GM19328 (cell line): Measurements from ENCODE around the gene SYN1.
A peak's percentile ranks its signal among the peaks of the same experiment; 100 is the strongest.
"Not testable (repeated sequence)": the region's sequence is repeated elsewhere in the genome, so short reads cannot be mapped to it uniquely, and the experiment has no call there.

ENCODE experiments used
- ATAC-seq: cut with Tn5 transposase; IDR thresholded peaks from one replicate; pipeline ENCODE4 v1.9.1; 2021; ENCODE audit warnings: mild to moderate bottlenecking, moderate library complexity; ENCODE audit not compliant: unreplicated experiment

SYN1 gene

GRCh38 chrX:47619486-47620302 is at the start of gene SYN1:
TSS of gene SYN1 (minus strand) at chrX:47619857. CDS start at chrX:47619728, 129 bp downstream.
- peak; percentile 63 for ATAC-seq

DNA sequence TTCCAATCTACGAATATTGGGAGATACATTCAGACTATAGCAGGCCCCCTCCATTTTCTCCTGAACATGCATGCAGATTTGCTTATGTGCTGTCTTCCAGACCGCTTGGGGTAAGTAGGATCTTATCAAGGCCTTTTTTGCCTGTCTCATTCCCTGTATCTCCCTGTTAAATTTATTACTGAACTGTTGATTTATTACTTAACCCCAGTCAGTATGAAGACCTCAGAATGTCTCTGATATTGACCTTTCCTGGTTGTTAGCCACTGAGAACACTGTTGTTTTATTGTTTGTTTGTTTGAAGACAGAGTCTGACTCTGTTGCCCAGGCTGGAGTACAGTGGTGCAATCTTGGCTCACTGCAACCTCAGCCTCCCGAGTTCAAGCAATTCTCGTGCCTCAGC is 46.1 kb upstream of the SYN1 start:
- ATAC-seq, result not testable (repeated sequence)

DNA sequence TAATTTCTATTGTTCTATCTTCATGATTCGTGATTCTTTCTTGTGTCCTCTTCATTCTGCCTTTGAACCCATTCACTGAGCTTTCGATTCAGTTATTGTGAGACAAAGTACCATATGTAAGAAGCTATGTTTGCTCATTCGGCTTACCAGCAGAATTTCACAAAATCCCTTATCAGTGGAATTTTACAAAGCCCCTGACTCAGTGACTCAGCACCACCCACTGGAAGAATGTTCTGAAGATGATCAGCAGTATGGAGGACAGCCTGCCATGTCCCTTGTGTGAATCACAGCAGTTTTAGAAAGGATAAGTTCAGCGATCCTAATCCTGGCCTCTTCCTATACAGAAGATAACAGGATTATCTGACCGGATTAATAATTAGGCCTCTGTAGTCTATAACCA is 45.1 kb upstream of the SYN1 start:
- ATAC-seq, result no peak

GRCh38 chrX:47662144-47662657 is 42.5 kb upstream of the SYN1 start:
- ATAC-seq, result no peak

GRCh38 chrX:47661539-47661938 is 41.9 kb upstream of the SYN1 start:
- ATAC-seq, result no peak

DNA sequence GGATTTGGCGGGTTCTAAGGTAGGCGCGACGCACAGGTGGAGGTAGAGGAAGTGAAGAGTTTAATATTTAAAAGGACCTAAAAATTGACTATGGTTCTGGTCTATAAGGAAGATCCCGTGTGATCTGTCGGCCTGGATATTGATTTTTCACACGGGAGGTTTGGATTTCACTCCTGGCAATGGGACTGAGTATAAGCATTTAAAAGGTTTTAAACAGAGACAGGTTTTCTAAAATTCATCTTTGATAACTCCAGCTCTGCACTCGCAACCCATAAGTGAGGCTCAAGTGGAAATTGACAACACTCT is 39.7 kb upstream of the SYN1 start:
- ATAC-seq, result no peak

DNA sequence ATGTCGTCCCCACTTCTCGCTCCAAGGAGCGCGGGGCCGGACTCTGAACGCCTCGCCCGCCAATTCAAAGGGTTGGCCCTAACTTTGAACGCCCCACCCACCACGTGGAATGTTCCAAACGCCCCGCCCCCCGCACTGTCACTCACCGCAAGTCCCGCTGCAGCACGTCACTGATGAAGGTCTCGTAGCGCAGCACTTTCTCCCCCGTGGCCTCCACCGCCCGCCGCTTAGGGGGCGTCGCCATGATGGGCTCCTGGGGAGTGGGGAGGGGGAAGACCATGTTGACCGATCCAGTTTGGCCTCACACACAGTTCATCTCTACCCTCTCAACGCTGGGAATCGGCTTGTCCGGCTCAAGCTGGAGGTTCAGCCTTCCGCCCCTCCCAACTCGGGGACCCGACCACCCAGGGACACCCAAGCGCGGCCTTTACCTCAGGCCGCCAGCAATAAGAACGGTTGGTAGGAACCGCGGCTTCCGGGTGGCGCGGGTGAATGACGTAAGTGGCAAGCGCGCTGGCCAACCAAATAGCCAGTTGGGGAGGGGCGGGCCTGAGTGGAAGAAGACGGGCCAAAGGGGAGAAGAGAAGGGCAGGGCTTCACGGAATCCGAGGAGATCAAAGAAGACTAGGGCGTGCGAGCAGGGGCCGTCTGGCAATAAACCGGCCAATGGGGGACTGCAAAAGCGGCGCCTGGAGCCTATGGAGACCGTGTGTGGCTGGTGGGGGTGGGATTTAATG is 39.2 kb upstream of the SYN1 start, which contains the start of gene UXT:
UXT (minus strand) TSS at position 497 of the 737 bp plus-strand sequence; CDS start at position 244, 253 bp downstream.
- peak; percentile 72 for ATAC-seq

- no peak for ATAC-seq
Observed at GRCh38 chrX:47658301-47658683, 38.6 kb upstream of the SYN1 start.

- no peak for ATAC-seq
Observed at GRCh38 chrX:47651043-47651905, 31.6 kb upstream of the SYN1 start.

DNA sequence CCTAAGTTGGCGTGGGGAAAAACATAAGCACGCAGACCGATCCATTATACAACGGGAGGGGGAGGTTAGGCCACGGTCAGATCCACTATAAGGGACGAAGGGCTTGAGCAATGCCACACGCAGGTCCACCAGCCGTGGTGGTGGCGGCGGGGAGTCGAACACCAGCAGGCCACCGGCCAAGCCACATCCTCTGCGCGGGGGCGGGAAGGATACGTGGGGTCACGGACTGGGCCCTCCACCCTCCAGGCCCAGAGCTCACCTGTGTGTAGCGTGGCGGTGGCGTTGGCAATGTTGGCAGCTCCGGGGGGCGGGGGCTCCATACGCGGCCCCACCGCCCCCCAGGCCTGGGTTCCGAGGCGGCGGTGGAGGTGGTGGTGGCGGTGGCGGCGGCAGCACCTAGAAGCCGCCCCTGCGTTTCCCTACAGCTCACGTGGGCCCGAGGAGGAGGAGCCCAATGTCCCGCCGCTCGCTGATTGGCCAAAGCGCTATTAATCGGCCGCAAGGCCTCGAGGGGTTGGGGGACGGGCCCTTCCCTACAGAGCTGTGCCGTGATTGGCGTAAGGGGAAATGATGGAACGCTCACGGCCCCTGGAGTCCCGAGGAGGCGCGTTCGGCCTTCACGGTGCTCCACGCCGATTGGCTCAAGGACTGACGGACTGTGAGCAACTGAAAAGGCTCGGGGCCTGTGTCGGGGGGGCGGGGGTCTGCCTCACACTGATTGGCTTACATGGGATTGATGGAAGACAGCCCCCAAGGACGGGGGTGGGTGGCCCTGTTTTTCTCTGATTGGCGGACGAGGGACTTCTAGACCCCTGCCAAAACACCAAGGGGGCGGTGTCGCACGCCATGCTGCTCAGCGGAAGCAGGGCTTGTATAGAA is 30.7 kb upstream of the SYN1 start, which contains the start of gene ELK1:
ELK1 (minus strand) TSS at position 400 of the 879 bp plus-strand sequence. CDS start 9,122 bp downstream, outside the sequence.
- ATAC-seq, result peak; percentile 92

- no peak for ATAC-seq
Observed at GRCh38 chrX:47649781-47650163, 30.1 kb upstream of the SYN1 start.

- no peak for ATAC-seq
Observed at GRCh38 chrX:47649271-47649670, 29.6 kb upstream of the SYN1 start.

DNA sequence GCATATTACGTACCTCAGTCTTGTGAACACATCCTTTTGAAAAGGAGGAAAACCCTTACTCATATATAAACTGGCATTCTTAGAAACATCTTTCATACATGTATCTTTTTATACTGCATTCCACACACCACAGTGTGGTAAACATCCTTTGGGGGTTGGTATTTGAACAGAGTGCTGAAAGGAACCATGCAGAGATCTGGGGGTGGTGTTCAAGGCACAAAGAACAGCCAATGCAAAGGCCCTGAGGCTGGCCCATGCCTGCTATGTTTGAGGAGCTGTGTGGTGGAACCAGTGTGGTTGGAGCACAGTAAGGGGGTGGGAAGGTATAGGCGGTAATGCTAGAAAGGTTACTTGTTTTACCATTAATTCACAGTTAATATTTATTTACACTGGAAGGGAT is 28.7 kb upstream of the SYN1 start:
- no peak for ATAC-seq

GRCh38 chrX:47646636-47647035 is 27.0 kb upstream of the SYN1 start:
- no peak for ATAC-seq

DNA sequence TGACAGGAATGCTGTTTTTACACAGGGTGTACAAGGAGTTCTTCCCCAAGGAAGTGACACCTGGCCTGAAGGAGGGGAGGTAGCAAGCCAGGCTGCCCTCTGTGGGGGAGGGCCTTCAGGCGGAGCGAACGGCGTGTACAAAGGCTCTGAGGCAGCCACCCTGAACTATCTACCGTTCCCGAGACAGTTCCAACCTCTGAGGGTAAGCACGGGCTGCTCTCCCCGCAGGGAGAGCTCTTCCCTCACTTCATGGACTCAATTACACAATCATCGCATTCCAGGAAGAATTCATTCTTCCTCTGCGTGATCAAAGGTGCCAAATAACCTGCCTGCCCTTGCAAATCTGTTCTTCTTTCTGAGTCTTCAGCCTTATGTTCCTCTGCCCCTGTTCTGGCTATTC is 25.9 kb upstream of the SYN1 start:
- ATAC-seq, result no peak

DNA sequence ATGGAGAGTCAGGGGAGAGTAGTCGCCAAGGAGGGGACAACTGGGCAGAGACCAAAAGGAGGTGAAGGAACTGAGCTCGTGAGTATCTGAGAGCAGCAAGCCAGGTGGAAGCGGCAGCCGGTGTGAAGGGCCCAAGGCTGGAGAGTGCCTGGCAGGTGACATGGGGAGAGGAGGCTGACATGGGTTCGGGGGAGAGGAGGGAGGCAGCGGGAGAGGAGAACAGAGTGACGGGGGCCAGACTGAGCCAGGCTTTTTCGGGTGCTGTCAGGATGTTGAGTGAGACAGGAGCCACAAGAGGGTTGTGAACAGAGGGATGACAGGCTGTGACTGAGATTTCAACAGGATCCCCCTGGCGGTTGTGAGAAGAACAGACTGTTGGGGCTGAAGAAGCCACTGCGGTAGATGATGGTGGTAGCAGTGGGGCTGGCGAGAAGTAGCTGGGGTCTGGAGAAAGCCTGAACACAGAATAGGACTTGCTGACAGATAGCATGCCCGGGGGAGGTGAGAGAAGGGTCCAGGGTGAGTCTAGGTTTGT is 25.0 kb upstream of the SYN1 start:
- no peak for ATAC-seq

DNA sequence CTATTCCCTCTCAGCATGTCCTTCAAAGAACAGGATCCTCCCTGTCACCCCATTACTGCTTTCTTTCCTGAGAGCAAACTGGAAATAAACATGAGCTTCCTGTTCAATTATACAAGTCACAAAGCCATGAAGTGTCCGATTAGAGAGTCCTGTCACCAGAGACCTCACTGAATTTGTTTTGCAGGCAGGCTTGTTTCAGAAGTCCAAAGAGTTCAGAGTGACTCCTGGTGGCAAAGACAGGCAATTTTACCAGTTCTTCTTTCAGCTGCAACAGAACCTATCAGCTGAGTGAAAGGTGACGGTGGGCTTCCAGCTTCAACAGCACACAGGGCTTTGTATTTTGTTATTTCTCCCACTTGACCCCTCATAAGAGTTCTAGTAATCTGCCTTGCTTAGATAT is 24.3 kb upstream of the SYN1 start:
- no peak for ATAC-seq

GRCh38 chrX:47638816-47639215 is 19.2 kb upstream of the SYN1 start:
- no peak for ATAC-seq

GRCh38 chrX:47637546-47638195 is 18.0 kb upstream of the SYN1 start:
- peak; percentile 55 for ATAC-seq
